Stimulated activated CD4-positive, alpha-beta T cell treated with anti-CD3 and anti-CD28 coated beads, TNF-alpha, amount 100 ng/mL, for 24 hours (primary cell): ENCODE measurements around the gene SF1.
A peak's percentile ranks its signal among the peaks of the same experiment; 100 is the strongest.

Experiments
- DNase-seq, 3 experiments: peaks; one replicate each; pipeline ENCODE4 v3.0.0-alpha.2; 2020; ENCODE audit warnings: low read depth in 3 of 3

Gene SF1

GRCh38 chr11:64778223-64778472 is 194 bp downstream of the SF1 start:
- DNase-seq, result no peak

GRCh38 chr11:64777449-64778222 is 706 bp downstream of the SF1 start:
- DNase-seq, result peak; percentile 63 to 74 (median 64)

GRCh38 chr11:64776875-64777274 is 1.5 kb downstream of the SF1 start:
- DNase-seq, result no peak

GRCh38 chr11:64776425-64776824 is 1.9 kb downstream of the SF1 start:
- DNase-seq, result no peak

- no peak for DNase-seq
These were observed 4.2 kb downstream of the SF1 start for GRCh38 chr11:64774144-64774543.

- DNase-seq, result no peak
These were observed 5.9 kb downstream of the SF1 start for GRCh38 chr11:64772303-64773018.

GRCh38 chr11:64771861-64772260 is 6.5 kb downstream of the SF1 start:
- DNase-seq, result no peak

- DNase-seq, result no peak
These were observed 8.2 kb downstream of the SF1 start for GRCh38 chr11:64770120-64770519.

- no peak for DNase-seq
These were observed 9.1 kb downstream of the SF1 start for GRCh38 chr11:64769283-64769682.

- no peak for DNase-seq
These were observed 10.0 kb downstream of the SF1 start for GRCh38 chr11:64768300-64768694.

- DNase-seq, result peak; percentile 65 to 76 (median 74)
These were observed 10.7 kb downstream of the SF1 start for GRCh38 chr11:64767344-64768299.

- DNase-seq, result no peak
These were observed 11.5 kb downstream of the SF1 start for GRCh38 chr11:64766881-64767280.

- no peak for DNase-seq
These were observed 12.3 kb downstream of the SF1 start for GRCh38 chr11:64765851-64766665.

- DNase-seq, result no peak
These were observed 13.0 kb downstream of the SF1 start for GRCh38 chr11:64765291-64765850.

- no peak for DNase-seq
These were observed 13.6 kb downstream of the SF1 start for GRCh38 chr11:64764753-64765152.

- DNase-seq, result no peak
These were observed 14.2 kb downstream of the SF1 start for GRCh38 chr11:64764040-64764611.

- no peak for DNase-seq
These were observed 14.8 kb downstream of the SF1 start for GRCh38 chr11:64763526-64764039.

- DNase-seq, result no peak
These were observed 15.4 kb downstream of the SF1 start for GRCh38 chr11:64762674-64763525.

- DNase-seq, result no peak
These were observed 16.1 kb downstream of the SF1 start for GRCh38 chr11:64762277-64762673.
